ENCODE results near the gene ZGPAT.

DNA sequence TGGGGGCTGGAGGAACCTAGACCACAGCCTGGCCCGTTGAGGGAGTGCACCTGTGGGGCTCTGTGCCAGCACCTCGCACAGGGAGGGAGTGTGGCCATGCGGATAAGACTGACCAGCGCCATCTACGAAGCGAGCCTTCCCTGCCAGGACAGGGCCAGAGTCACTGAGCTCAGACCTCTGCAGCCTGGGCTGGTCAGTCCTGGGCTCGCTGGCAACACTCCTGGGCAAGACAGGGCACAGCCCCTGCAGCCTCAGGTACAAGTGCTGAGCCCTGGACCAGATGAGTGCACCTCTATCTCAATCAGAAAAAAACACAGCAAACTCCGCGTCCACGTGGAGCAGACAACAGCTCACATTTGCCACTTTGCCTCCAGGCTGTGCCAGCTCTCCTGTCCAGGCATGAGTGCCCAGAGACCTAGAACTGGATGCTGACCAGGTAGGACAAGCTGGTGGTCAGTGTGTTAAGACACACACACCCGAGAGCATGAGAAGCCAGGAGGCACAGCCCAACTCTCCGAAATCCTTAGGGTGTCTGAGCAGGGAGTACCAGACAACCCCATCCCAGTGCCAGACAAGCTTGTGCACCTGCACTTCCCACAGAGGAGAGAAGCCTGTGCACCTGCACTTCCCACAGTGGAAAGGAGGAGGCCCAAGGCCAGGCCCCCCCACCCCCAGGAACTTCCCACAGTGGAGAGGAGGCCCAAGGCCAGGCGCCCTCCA lies 4.9 kb upstream of the ZGPAT start:
- no peak for TF ChIP-seq POLR2A (IDR thresholded peaks at IDR 0.05)
- TF ChIP-seq, protein P1, sequence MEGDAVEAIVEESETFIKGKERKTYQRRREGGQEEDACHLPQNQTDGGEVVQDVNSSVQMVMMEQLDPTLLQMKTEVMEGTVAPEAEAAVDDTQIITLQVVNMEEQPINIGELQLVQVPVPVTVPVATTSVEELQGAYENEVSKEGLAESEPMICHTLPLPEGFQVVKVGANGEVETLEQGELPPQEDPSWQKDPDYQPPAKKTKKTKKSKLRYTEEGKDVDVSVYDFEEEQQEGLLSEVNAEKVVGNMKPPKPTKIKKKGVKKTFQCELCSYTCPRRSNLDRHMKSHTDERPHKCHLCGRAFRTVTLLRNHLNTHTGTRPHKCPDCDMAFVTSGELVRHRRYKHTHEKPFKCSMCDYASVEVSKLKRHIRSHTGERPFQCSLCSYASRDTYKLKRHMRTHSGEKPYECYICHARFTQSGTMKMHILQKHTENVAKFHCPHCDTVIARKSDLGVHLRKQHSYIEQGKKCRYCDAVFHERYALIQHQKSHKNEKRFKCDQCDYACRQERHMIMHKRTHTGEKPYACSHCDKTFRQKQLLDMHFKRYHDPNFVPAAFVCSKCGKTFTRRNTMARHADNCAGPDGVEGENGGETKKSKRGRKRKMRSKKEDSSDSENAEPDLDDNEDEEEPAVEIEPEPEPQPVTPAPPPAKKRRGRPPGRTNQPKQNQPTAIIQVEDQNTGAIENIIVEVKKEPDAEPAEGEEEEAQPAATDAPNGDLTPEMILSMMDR (IDR thresholded peaks at IDR 0.05 in 4 of 5, conservative IDR thresholded peaks at IDR 0.05 in 1 of 5) = no peak
